CD14-positive monocyte (primary cell): ENCODE data around the gene GATD1. TPM values are rescaled to one million over a fixed set of nuclear protein-coding genes. Genes with fewer than 3 reads are reported as not detected.

Experiments used
- DNase-seq, 3 donors: peaks; one replicate each; pipeline ENCODE4 v3.0.0-alpha.2; 2011 to 2022
- H2AFZ ChIP-seq: 2 replicates; pipeline ENCODE4 v1.6.0; 2012; ENCODE audit warnings: mild to moderate bottlenecking, low read depth, low read length, inconsistent platforms; ENCODE audit not compliant: insufficient read depth, poor library complexity, severe bottlenecking
- H3K27ac ChIP-seq, 2 donors: 1 replicate in 1 of 2; 2 replicates in 1 of 2; pipeline ENCODE4 v1.5.1; 2012 to 2013; ENCODE audit warnings: low read length in 2 of 2, control low read depth in 1 of 2, inconsistent platforms in 1 of 2, low read depth in 1 of 2, mild to moderate bottlenecking in 1 of 2
- H3K27me3 ChIP-seq, 2 donors: one replicate each; pipeline versions ENCODE4 v1.6.0 to v1.6.1; 2011 to 2013; ENCODE audit warnings: low read length in 2 of 2; ENCODE audit not compliant: control insufficient read depth in 2 of 2, insufficient read depth in 2 of 2
- H3K36me3 ChIP-seq, 2 donors: replicated peaks in 1 of 2; 1 replicate in 1 of 2; 2 replicates in 1 of 2; pipeline versions ENCODE4 v1.5.1 to v1.6.1; 2012 to 2013; ENCODE audit warnings: low read length in 2 of 2, control low read depth in 1 of 2, inconsistent platforms in 1 of 2, mild to moderate bottlenecking in 1 of 2; ENCODE audit not compliant: insufficient read depth in 2 of 2, control insufficient read depth in 1 of 2
- H3K4me1 ChIP-seq, 2 donors: 1 replicate in 1 of 2; 2 replicates in 1 of 2; pipeline versions ENCODE4 v1.5.1 to v1.6.1; 2012 to 2013; ENCODE audit warnings: low read length in 2 of 2, control low read depth in 1 of 2, inconsistent platforms in 1 of 2, mild to moderate bottlenecking in 1 of 2, moderate library complexity in 1 of 2; ENCODE audit not compliant: insufficient read depth in 2 of 2, control insufficient read depth in 1 of 2
- H3K4me2 ChIP-seq: replicated peaks from 2 replicates; pipeline ENCODE3; 2012; ENCODE audit warnings: low read length, moderate library complexity, mild to moderate bottlenecking; ENCODE audit not compliant: poor library complexity, severe bottlenecking; ENCODE audit errors: extremely low read depth
- H3K4me3 ChIP-seq, 3 experiments: fragments of 200-600 bp in 1 of 3; sonication (generic) in 1 of 3; replicated peaks in 1 of 3; 1 replicate in 2 of 3; 2 replicates in 1 of 3; pipeline ENCODE4 v1.5.1; 2011 to 2013; ENCODE audit warnings: low read length in 3 of 3, mild to moderate bottlenecking in 3 of 3, control low read depth in 2 of 3, low read depth in 2 of 3, inconsistent platforms in 1 of 3, moderate library complexity in 1 of 3
- H3K79me2 ChIP-seq: 2 replicates; pipeline ENCODE4 v1.6.0; 2012; ENCODE audit warnings: mild to moderate bottlenecking, control low read depth, inconsistent platforms, low read length, moderate library complexity; ENCODE audit not compliant: insufficient read depth
- H3K9ac ChIP-seq: 2 replicates; pipeline ENCODE4 v1.6.0; 2017; ENCODE audit warnings: low read length, mild to moderate bottlenecking; ENCODE audit not compliant: insufficient read depth, poor library complexity, severe bottlenecking
- H3K9me3 ChIP-seq, 2 donors: replicated peaks in 1 of 2; 1 replicate in 1 of 2; 2 replicates in 1 of 2; pipeline versions ENCODE4 v1.5.1 to v1.6.1; 2012 to 2013; ENCODE audit warnings: low read length in 2 of 2, control low read depth in 1 of 2; ENCODE audit not compliant: control insufficient read depth in 1 of 2, insufficient read depth in 1 of 2
- H4K20me1 ChIP-seq: 2 replicates; pipeline ENCODE4 v1.6.0; 2012; ENCODE audit warnings: mild to moderate bottlenecking, low read length, control low read depth, moderate library complexity; ENCODE audit not compliant: insufficient read depth
- H3K27ac Mint-ChIP-seq, 7 donors: one replicate each; pipeline ENCODE4 v1.8.0; 2020; ENCODE audit warnings: mild to moderate bottlenecking in 7 of 7, mixed read lengths in 7 of 7, moderate library complexity in 6 of 7, inconsistent platforms in 2 of 7
- H3K27me3 Mint-ChIP-seq, 3 donors: one replicate each; pipeline ENCODE4 v1.8.0; 2021 to 2022; ENCODE audit warnings: low read depth in 3 of 3, mild to moderate bottlenecking in 3 of 3, mixed read lengths in 3 of 3, moderate library complexity in 3 of 3, inconsistent platforms in 1 of 3
- H3K36me3 Mint-ChIP-seq, 2 donors: one replicate each; pipeline ENCODE4 v1.8.0; 2020; ENCODE audit warnings: mixed read lengths in 2 of 2, inconsistent platforms in 1 of 2, mild to moderate bottlenecking in 1 of 2
- H3K4me1 Mint-ChIP-seq: one replicate; pipeline ENCODE4 v1.8.0; 2020; ENCODE audit warnings: mild to moderate bottlenecking, mixed read lengths
- H3K4me3 Mint-ChIP-seq, 2 donors: one replicate each; pipeline ENCODE4 v1.8.0; 2020; ENCODE audit warnings: mild to moderate bottlenecking in 2 of 2, mixed read lengths in 2 of 2, moderate library complexity in 1 of 2
- H3K9me3 Mint-ChIP-seq, 7 donors: one replicate each; pipeline ENCODE4 v1.8.0; 2020 to 2022; ENCODE audit warnings: mixed read lengths in 7 of 7, mild to moderate bottlenecking in 6 of 7, moderate library complexity in 6 of 7, inconsistent platforms in 2 of 7
- WGBS: methylation state at CpG from one replicate; pipeline ENCODE4 v1.1.5; 2013; ENCODE audit warnings: missing lambda C conversion rate; ENCODE audit not compliant: insufficient coverage; 5-methylcytosine and 5-hydroxymethylcytosine counted together
- intact Hi-C, 2 donors: fragments of 100-400 bp; cut with micrococcal nuclease; formaldehyde crosslinking; loops; one replicate each; pipeline versions ENCODE4 v1.15.0 to v1.15.1; 2023
- polyA plus RNA-seq, 3 donors: library from polyadenylated mRNA; depleted of rRNA in 1 of 3; unstranded in 2 of 3; stranded (reverse) in 1 of 3; fragments of 300-500 nt in 2 of 3; fragments of >200 nt in 1 of 3; fragmentation: Illumina TruSeq in 2 of 3; gene quantifications; 1 replicate in 2 of 3; 2 replicates in 1 of 3; pipeline ENCODE4 v1.2.3, GENCODE V29; 2012 to 2021
- TF ChIP-seq, protein P1 (sequence below): fragments of 200-600 bp; IDR thresholded peaks from one replicate; pipeline ENCODE4 v1.8.0; 2022; ENCODE audit warnings: antibody characterized with exemption, mild to moderate bottlenecking

The GATD1 gene
- polyA plus RNA-seq, 3 donors, result 4.5 to 45.6 (median 4.6) TPM

DNA sequence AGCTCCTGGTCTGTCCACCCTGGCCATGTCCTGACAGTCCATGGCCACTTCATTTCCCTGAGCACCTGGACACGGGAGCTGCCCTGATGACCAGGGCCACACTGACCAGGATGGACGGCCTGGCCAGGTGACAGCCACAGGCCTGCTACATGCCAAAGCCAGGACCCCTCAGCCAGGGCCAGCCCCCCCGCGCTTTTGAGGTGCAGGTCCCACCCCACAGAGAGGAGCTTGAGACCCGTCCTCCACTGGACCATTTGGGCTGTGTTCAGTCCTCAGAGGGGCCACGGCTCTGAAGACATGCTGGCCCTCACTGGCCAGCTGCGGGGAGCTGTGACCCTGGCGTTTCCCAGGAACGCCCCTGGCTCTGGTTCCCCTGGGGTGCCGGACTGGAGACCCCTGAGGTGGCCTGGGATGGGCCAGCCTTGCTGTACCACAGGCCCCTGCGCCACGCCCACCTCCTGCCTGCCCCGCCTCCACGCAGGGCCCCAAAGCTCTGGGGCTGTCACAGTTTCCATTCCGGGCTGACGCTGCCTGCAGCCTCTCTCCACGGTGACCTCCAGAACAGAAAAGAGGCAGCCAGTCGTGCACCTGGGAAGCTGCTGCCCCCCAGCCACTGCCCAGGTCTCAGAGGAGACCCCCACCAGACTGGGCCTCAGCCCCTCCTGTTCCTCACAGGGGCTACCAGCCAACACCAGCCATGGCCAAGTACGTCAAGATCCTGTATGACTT, 53.1 kb downstream of the GATD1 start:
- Histone ChIP-seq H4K20me1 (no peaks in the 10 kb centered on the region), H3K27ac (no peak overlapping the region), H3K79me2 (no peaks in the 10 kb centered on the region), H3K27me3 (peaks cover 8 to 65% of the 10 kb centered on the region in 2 donors), H3K4me2 (no peak overlapping the region), H3K4me3 (no peak overlapping the region), H3K9me3 (peaks cover 0 to 5% of the 10 kb centered on the region in 2 donors), H3K36me3 (no peaks in the 10 kb centered on the region), H2AFZ (no peak overlapping the region), H3K9ac (no peak overlapping the region), H3K4me1 (peaks cover 42 to 64% of the 10 kb centered on the region in 2 donors)
- Mint-ChIP-seq H3K4me3 (peak overlapping the region in 1 of 2 donors; percentile 73), H3K9me3 (peaks cover 0 to 26% (median 4%) of the 10 kb centered on the region in 7 donors), H3K27me3 (peaks cover 38 to 84% (median 57%) of the 10 kb centered on the region in 3 donors), H3K27ac (no peak overlapping the region), H3K36me3 (peaks cover 0 to 1% of the 10 kb centered on the region in 2 donors), H3K4me1 (peaks cover 21% of the 10 kb centered on the region)
- intact Hi-C loops, result loop anchor here in 1 of 2 donors (5.0 kb wide), 1 partner anchor 62 kb away; no protein-coding TSS in a partner anchor
- DNase-seq, result no peak
- 87% methylated on average over 18 of the region's 19 CpGs for WGBS
- TF ChIP-seq, protein P1, sequence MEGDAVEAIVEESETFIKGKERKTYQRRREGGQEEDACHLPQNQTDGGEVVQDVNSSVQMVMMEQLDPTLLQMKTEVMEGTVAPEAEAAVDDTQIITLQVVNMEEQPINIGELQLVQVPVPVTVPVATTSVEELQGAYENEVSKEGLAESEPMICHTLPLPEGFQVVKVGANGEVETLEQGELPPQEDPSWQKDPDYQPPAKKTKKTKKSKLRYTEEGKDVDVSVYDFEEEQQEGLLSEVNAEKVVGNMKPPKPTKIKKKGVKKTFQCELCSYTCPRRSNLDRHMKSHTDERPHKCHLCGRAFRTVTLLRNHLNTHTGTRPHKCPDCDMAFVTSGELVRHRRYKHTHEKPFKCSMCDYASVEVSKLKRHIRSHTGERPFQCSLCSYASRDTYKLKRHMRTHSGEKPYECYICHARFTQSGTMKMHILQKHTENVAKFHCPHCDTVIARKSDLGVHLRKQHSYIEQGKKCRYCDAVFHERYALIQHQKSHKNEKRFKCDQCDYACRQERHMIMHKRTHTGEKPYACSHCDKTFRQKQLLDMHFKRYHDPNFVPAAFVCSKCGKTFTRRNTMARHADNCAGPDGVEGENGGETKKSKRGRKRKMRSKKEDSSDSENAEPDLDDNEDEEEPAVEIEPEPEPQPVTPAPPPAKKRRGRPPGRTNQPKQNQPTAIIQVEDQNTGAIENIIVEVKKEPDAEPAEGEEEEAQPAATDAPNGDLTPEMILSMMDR, result no peak

DNA sequence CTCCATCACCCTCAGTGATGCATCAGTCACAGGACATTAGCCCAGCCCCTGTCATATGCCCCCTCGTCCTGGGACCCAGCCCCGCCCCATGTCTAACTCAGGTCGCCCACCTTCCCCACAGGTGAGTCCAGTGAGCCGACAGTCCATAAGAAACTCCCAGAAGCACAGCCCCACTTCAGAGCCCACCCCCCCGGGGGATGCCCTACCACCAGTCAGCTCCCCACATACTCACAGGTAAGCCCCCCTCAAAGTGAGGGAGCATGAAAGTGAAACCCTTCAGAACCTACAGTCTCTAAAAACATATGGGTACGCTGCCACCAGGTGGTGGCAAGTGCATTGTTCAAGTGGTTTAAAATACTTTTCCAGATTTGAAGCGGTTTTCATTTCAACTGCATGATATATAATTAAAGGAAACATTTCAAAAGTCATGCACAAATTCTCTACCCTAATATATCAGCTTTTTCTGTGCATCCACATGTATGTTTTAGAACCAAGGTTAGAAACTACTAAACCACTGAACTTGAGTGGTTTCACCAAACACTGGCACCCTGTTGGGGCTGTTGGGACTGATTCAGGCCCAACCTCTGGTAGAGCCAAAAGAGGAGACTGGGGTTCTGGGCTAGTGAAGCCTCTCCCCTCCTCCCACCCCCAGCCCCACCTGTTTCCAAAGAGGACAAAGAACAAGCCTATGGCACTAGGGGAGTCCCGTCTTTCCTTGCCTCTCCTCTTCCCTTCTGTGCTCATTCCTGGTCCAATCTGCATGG, 54.0 kb downstream of the GATD1 start:
- Histone ChIP-seq H3K27ac (no peak overlapping the region), H3K27me3 (peaks cover 8 to 67% of the 10 kb centered on the region in 2 donors), H3K4me1 (peaks cover 34 to 54% of the 10 kb centered on the region in 2 donors), H3K4me3 (peak overlapping the region in 1 of 3 experiments; percentile 46), H3K4me2 (peak overlapping the region; percentile 57), H3K9ac (no peak overlapping the region), H2AFZ (no peak overlapping the region), H3K9me3 (peaks cover 0 to 5% of the 10 kb centered on the region in 2 donors), H3K79me2 (no peaks in the 10 kb centered on the region), H3K36me3 (no peaks in the 10 kb centered on the region), H4K20me1 (no peaks in the 10 kb centered on the region)
- intact Hi-C loops, result loop anchor here (1.0 to 5.0 kb wide), 4 partner anchors 61 to 171 kb away; no protein-coding TSS in a partner anchor
- Mint-ChIP-seq H3K27ac (peak overlapping the region in 1 of 7 donors; percentile 43), H3K36me3 (peaks cover 0 to 1% of the 10 kb centered on the region in 2 donors), H3K4me3 (peak overlapping the region; percentile 61 to 86), H3K27me3 (peaks cover 44 to 87% (median 65%) of the 10 kb centered on the region in 3 donors), H3K9me3 (peaks cover 0 to 26% (median 4%) of the 10 kb centered on the region in 7 donors), H3K4me1 (peaks cover 16% of the 10 kb centered on the region)
- 61% methylated on average over 5 of the region's 8 CpGs for WGBS
- TF ChIP-seq, protein P1, result peak; percentile 85
- DNase-seq, result peak; percentile 44 to 61 (median 57)
